EL (cell line): Measurements from ENCODE around the gene FBLN2.
A peak's percentile ranks its signal among the peaks of the same experiment; 100 is the strongest.

ENCODE experiments used
- DNase-seq: peaks from one replicate; pipeline ENCODE4 v3.0.0-alpha.2; 2016

Gene FBLN2

GRCh38 chr3:13584427-13584891, 35.5 kb downstream of the FBLN2 start:
- DNase-seq = no peak

GRCh38 chr3:13584901-13585300, 36.0 kb downstream of the FBLN2 start:
- no peak for DNase-seq

- DNase-seq = no peak
These were observed 38.5 kb downstream of the FBLN2 start for GRCh38 chr3:13587442-13587841.

GRCh38 chr3:13588221-13588701, 39.3 kb downstream of the FBLN2 start:
- DNase-seq = no peak

- DNase-seq = no peak
These were observed 40.1 kb downstream of the FBLN2 start for GRCh38 chr3:13588993-13589392.

GRCh38 chr3:13590841-13591520, 42.1 kb downstream of the FBLN2 start:
- no peak for DNase-seq

GRCh38 chr3:13593615-13594014, 44.7 kb downstream of the FBLN2 start:
- no peak for DNase-seq

GRCh38 chr3:13594146-13594545, 45.2 kb downstream of the FBLN2 start:
- DNase-seq = no peak

GRCh38 chr3:13594991-13595421, 46.1 kb downstream of the FBLN2 start:
- no peak for DNase-seq

- DNase-seq = no peak
These were observed 46.6 kb downstream of the FBLN2 start for GRCh38 chr3:13595485-13595884.

GRCh38 chr3:13596426-13597205, 47.7 kb downstream of the FBLN2 start:
- DNase-seq = no peak

GRCh38 chr3:13597661-13598060, 48.7 kb downstream of the FBLN2 start:
- DNase-seq = no peak

- DNase-seq = no peak
These were observed 49.3 kb downstream of the FBLN2 start for GRCh38 chr3:13598201-13598600.

- DNase-seq = peak; percentile 96
These were observed 50.3 kb downstream of the FBLN2 start for GRCh38 chr3:13598926-13599886.

- no peak for DNase-seq
These were observed 51.0 kb downstream of the FBLN2 start for GRCh38 chr3:13599887-13600450.

- DNase-seq = peak; percentile 82
These were observed 52.2 kb downstream of the FBLN2 start for GRCh38 chr3:13600950-13601691.

- DNase-seq = no peak
These were observed 52.8 kb downstream of the FBLN2 start for GRCh38 chr3:13601692-13602080.

GRCh38 chr3:13605555-13605954, 56.6 kb downstream of the FBLN2 start:
- no peak for DNase-seq

- DNase-seq = no peak
These were observed 59.1 kb downstream of the FBLN2 start for GRCh38 chr3:13607821-13608597.

GRCh38 chr3:13608969-13609725, 60.2 kb downstream of the FBLN2 start:
- DNase-seq = no peak
